Non-pigmented ciliary epithelial cell (primary cell): ENCODE measurements around the gene OSBPL5.
A peak's percentile ranks its signal among the peaks of the same experiment; 100 is the strongest.

Experiments
- DNase-seq: peaks from one replicate; pipeline ENCODE4 v3.0.0-alpha.2; 2010; ENCODE audit warnings: low read depth

OSBPL5 gene

DNA sequence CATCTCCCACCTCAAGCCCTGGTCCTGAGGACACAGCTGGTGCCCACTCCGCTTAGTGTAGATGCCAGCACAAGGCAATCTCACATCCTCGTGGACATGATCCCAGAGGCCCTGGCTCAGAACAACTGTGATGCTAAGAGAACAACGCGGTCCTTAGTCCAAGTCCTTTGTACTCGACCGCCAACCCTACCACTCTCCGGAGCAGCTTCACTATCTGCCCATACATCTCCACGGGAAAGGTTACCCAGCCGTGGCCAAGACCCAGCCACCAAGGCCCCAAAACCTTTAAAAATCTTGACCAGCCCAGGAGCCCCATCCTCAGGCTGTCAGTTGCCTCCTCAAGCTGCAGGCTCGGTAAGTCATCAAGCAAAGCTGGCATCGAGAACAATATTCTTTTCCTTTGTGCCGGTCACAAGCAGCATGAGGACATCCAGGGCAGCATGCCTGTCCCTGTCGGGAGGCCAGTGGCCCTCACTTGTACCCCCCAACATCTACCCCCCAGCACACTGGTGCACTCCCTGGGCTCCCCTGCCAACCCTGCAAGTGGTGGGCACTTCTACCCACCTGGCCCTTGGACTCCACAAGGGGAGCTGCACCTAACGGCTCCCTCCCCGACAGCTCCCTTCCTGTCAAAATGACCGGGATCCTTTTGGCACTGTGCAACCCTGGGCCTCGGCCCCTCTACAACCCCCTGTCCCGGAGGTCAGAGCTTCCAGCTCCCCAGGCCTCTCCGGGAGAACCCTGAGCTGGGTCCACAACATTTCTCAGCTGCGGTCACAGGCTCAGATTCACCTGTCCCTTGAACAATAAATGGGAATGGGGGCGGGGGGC is 2.5 kb downstream of the OSBPL5 start:
- DNase-seq = no peak

DNA sequence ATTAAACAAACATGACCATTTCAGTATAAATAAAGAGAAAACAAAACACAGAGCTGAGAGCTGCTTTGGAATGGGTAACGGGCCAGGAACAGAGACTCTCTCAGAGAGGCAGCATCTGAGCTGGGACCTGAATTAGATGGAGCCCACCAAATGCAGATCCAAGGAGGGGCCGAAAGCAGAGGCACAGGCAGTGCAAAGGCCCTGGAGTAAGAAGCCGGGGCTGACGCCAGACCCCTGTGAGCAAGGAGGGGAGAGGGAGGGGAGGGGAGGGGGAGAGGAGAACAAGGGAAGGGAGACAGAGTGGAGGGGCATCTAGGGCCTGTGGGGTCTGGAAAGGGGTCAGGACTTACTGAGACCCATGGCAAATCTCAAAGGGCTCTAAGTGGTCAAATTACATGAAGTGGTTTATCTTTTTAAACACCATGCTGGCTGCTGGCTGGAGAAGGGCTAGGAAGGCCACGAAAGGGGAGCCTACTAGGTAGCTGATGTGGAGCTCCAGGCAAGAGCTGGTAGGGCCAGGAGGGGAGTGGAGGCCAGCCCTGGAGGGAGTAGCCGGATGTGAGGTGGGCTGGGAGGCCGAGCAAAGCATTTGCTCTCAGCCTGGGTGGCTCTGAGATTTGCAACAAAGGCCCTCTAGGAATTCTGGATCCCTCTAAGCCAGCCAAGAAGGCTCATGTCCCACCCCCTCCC is 3.2 kb downstream of the OSBPL5 start:
- no peak for DNase-seq

DNA sequence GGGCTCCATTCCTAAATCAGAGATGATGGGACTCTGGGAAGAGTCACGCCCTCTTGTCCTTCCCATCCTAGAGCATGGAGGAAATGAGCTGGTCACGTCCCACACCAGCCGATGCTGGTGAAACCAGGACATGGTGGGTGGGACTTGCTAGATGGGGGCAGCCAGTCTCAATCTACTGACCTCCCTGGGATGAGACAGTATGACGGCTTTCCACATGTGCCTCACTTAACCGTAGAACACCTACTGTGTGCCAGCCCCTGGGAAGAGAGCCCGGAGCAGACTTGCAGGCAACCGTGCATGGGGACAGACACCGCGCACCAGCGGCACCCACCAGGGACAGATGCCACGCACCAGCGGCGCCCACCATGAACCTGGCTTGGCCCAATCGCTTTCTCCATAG is 3.8 kb downstream of the OSBPL5 start:
- no peak for DNase-seq

GRCh38 chr11:3160252-3161031 is 4.7 kb downstream of the OSBPL5 start:
- DNase-seq = peak; percentile 50

GRCh38 chr11:3159296-3160190 is 5.6 kb downstream of the OSBPL5 start:
- DNase-seq = no peak

- DNase-seq = no peak
Measured at GRCh38 chr11:3158821-3159220, 6.3 kb downstream of the OSBPL5 start.

DNA sequence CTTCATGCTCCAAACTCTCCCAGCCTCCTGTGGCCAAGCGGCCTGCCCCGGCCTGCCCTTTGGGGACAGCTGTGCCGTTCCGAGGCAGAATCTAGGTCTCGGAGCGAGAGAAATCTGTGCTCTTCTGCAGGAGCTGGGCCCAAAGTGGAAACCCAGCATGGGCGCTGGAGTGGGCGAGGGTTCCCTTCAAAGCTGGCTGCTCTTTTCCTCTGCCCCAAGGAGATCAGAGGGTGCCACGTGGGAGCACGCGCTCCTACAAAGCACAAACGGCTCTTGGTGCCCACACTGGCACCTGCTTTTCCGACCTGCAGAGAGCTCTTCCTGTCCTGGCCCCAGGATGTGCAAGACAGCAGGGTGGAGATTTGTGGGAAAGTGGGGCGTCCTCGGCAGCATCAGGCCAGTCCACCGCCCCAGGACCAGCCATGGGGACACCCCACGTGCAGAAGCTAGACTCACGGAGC is 6.9 kb downstream of the OSBPL5 start:
- DNase-seq = no peak

GRCh38 chr11:3157381-3158130 is 7.6 kb downstream of the OSBPL5 start:
- DNase-seq = no peak

DNA sequence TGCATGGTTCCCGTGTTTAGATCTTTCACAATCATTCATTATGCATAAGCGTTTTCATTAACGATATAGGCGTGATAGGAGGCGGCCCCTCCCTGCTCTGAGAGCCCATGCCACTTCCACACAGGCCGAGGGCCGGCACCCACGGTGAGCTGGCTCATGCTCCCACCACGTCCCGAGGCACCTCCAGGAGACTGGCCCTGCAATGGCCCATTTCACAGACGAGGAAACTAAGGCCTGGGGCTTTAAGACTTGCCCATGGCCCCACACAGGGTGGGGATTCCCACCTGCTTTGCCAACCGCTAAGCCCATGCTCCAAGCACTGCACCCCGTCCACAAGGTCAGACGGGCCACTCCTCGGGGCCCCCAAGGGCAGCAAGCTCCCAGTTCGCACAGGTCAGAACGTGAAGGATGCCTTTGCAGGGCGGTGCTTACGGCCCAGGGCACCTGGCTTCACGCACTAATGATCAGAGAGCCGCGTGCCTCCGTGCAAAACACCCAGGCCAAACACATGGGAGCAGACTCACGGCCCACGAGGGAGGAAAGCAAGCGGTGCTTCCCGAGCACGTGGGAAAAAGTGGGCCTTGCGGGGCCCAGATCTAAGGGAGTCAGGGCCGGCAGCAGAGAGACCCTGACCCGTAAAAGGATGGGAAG is 8.3 kb downstream of the OSBPL5 start:
- DNase-seq = no peak

DNA sequence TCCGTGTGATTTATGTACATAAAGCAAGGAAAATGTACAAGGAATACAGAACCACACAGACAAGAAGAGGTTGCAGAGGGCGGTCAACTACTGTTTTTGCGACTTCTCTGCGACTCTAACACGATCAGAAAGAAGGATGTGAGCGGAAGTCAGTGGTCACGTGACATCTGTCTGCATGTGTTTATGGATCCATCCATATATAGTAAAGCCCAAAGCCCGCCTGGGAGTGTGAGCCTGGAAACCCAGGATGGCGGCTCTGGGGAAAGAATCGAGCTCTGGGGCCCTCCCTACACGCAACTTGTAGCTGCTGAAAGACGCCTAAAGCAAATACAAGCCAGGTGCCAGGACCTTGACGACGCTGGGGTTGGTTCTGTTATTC is 8.8 kb downstream of the OSBPL5 start:
- DNase-seq = no peak

DNA sequence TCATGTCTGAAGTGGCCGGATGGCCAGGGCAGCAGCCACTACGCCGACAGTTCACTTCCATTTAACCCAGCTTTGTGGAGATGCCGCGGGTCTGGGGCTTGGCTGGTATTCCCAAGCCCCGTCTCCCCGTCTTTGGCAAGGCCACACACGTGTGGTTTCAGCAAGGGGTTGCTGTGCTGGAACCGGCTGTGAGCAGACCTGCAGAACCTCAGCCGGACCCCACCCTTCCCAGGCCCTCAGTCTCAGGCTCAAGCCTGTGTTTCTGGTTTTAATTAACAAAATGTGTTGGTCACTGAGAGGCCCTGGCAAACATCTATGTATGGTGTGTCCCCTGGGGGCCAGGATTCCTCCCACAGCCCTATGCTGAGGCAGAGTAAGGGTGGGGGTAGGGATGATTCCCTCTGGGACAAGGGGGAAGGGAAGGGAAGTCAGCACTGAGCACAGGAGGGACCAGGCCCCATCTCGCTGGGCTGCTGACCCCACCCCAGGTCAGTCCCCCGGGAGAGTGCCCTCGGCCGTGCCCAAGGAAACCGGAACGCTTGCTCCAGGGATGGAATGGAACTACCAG is 9.3 kb downstream of the OSBPL5 start:
- no peak for DNase-seq

- DNase-seq = no peak
Measured at GRCh38 chr11:3155216-3155615, 9.9 kb downstream of the OSBPL5 start.

GRCh38 chr11:3154001-3154599 is 11.0 kb downstream of the OSBPL5 start:
- DNase-seq = no peak

DNA sequence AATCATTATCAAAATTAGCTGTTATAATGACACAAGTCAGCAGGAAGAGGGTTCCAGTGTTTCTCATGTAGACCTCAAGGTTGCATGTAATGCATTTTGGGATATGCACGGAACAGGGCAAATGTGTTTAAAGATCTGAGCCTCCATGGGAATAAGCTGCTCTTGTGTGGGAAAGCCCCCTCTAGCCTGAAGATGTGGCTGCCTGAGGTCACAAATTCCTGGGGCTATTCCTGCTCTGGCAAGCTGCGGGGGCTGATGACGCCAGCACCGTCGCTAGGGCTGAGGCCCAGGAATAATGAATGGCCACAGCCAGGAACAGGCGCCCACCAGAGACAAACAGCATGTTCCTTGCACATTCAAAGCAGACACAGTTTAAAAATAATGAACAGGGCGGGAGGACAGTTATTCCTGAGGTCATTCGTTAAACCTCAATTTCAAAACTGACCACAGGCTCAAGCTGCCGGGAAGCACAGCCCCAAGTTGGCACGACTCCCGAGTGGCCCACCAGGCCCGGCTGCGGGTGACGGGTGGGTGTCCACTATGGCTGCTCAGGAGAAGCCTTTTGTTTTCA is 11.7 kb downstream of the OSBPL5 start:
- DNase-seq = peak; percentile 75

- DNase-seq = no peak
Measured at GRCh38 chr11:3152471-3153110, 12.5 kb downstream of the OSBPL5 start.

DNA sequence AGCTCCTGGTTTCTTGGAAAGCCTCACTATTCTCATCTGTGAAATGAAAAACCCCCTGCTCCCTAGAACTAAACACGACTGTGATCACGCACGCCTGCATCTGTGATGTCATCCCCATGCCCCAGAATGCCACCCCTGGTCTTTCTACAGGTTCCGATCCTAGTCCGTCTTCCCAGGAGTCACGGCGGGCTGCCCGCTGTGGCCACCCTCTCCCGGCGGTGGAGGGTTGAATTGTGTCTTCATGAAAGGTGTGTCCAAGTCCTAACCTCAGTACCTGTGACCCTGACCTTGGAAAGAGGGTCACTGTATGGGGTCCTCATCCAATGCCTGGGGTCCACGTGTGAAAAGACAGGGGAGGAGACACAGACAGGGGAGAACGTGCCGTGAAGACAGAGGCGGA is 14.4 kb downstream of the OSBPL5 start:
- DNase-seq = no peak

DNA sequence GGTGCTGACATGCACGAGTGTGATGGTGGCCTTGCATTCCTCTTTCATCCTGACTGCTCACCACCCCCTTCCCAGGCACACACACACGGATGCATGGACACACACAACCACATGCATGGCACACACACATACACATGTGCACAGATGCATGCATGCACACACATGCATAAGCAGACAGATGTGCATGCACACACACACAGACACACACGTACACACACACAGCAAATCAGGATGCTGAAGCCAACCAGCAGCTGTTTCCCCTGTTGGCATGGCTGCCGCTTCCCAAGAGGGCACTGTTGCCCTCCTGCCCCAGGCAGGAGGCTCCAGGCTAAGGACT is 15.3 kb downstream of the OSBPL5 start:
- DNase-seq = no peak

- DNase-seq = no peak
Measured at GRCh38 chr11:3148990-3149851, 15.9 kb downstream of the OSBPL5 start.
